22Rv1 (cell line): ENCODE measurements around the gene NPSR1.
"Not testable (repeated sequence)": the region's sequence is repeated elsewhere in the genome, so short reads cannot be mapped to it uniquely, and the experiment has no call there.

Experiments
- H3K27ac ChIP-seq: fragments of 450-650 bp; 2 replicates; pipeline ENCODE4 v1.5.1; 2017
- ZFX ChIP-seq: fragments of 450-650 bp; IDR thresholded peaks from 2 replicates; pipeline ENCODE4 v1.6.1; 2017; ENCODE audit warnings: antibody characterized with exemption, borderline replicate concordance
- TF ChIP-seq, protein P1 (sequence below): fragments of 450-650 bp; IDR thresholded peaks from 2 replicates; pipeline ENCODE4 v1.5.1; 2017; ENCODE audit warnings: mild to moderate bottlenecking

NPSR1 gene

DNA sequence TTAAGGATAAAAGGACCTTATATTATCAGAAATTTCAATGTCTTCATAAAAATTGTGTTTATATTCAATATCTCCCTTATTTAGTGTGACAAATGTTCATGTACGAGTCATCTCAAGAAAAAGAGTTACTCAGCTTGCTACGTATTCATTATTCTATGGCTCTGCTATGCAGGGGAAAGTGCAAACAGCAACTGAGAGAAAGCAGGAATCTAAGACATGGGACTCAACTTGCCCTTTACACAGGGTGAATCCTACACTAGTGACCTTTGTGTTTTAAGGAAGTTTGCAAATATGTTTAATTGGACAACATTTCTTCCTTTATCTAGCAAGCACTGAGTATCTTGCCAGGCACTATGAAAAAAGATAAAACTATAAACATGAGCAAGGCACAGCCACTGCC, 104.7 kb downstream of the NPSR1 start:
- TF ChIP-seq, protein P1, sequence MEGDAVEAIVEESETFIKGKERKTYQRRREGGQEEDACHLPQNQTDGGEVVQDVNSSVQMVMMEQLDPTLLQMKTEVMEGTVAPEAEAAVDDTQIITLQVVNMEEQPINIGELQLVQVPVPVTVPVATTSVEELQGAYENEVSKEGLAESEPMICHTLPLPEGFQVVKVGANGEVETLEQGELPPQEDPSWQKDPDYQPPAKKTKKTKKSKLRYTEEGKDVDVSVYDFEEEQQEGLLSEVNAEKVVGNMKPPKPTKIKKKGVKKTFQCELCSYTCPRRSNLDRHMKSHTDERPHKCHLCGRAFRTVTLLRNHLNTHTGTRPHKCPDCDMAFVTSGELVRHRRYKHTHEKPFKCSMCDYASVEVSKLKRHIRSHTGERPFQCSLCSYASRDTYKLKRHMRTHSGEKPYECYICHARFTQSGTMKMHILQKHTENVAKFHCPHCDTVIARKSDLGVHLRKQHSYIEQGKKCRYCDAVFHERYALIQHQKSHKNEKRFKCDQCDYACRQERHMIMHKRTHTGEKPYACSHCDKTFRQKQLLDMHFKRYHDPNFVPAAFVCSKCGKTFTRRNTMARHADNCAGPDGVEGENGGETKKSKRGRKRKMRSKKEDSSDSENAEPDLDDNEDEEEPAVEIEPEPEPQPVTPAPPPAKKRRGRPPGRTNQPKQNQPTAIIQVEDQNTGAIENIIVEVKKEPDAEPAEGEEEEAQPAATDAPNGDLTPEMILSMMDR, result no peak
- no peak for TF ChIP-seq ZFX
- H3K27ac ChIP-seq, result no peak overlapping the region

DNA sequence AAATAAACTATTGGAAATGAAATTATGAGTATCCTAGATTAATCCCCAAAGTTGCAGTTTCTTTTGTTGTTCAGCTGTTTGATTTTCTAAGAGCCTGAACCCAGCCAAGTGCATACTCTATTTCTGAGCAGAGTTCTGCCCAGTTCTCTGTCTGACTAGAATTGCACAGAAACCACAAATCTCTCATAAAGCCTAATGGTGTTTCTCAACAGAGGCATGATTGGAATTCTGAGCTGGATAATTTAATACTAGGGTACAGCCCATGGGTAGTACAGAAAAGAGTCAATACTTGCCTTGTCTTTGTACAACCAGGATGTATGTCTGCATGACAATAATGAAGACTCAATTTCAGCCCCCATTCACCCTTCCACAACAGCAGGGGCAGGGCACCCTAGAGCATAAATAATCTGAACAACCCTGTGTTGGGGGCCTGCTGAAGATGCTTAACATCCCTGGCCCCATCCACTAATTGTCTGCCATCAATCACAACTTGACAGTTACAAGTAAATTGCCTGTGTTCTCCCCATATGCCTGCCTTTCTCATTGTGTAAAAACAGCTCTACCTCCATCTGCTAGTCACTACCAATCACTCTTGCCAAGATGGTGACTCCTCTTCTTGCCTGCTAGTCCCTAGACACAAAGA, 114.4 kb downstream of the NPSR1 start:
- no peak for TF ChIP-seq ZFX
- TF ChIP-seq, protein P1, result no peak
- H3K27ac ChIP-seq, result no peak overlapping the region

- H3K27ac ChIP-seq, result no peak overlapping the region
- no peak for TF ChIP-seq ZFX
- TF ChIP-seq, protein P1, result no peak
Measured at GRCh38 chr7:34776748-34777358, 118.8 kb downstream of the NPSR1 start.

DNA sequence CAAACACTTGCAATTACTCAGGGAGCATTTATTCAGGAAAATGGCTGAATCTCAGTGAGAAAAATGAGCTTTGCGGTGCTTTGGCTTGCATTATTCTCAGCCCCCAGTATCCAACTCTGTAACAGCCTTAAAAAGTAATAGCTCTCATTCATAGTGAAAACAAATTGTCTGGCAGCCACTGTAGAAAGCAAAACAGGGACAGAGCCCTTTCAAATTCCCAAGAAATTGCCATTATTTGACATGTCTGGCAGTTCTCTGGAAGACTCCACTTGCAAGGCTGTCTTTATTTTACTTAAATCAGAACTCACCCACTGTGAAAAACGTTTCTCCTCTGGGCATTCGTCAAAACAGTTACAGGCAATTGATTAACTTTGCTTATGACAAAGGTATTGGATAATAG, 122.5 kb downstream of the NPSR1 start:
- TF ChIP-seq, protein P1, result no peak
- no peak for TF ChIP-seq ZFX

DNA sequence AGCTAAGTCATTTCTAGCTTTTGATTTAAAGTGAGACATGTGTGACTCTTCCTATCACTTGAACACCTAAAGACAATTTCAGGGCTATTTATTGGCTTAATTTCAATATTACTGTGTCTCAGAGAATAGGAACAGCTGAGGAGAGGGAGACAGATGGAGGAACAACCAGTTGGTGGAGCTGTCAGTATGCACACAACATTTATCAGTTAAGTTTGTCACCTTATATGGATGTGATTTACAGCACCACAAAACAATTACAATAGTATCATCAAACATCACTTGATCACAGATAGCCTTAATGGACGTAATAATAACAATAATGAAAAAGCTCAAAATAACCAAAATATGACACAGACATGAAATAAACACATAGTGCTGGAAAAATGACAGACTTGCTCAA, 129.6 kb downstream of the NPSR1 start:
- no peak overlapping the region for H3K27ac ChIP-seq
- TF ChIP-seq, protein P1, result no peak
- no peak for TF ChIP-seq ZFX

More for the DNA sequence above, 122.5 kb downstream of the NPSR1 start:
- H3K27ac ChIP-seq, result no peak overlapping the region

DNA sequence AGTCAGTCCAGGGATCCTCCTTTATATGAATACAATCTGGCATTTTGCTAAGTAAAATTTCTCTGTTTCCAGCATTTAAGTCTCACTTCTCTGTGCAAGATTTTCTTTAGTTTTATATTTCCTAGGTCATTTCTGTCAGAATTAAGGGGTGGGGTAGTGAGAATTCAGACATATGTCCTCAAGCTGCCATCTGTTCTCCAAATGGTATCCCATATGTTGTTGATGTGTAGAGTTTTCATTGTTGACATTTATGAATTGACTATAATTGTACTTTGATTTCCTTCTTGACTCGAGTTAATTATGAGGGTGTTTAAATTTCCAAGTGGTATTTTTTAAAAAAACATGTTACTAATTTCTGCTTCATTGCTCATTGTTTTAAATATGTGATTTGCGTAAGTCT, 148.8 kb downstream of the NPSR1 start:
- TF ChIP-seq, protein P1, result no peak
- TF ChIP-seq ZFX, result no peak
- no peak overlapping the region for H3K27ac ChIP-seq

GRCh38 chr7:34807548-34808340, 149.7 kb downstream of the NPSR1 start:
- TF ChIP-seq ZFX, result no peak
- TF ChIP-seq, protein P1, result no peak
- H3K27ac ChIP-seq, result no peak overlapping the region

GRCh38 chr7:34814203-34814842, 156.3 kb downstream of the NPSR1 start:
- H3K27ac ChIP-seq, result not testable (repeated sequence)
